C4-2B (cell line): ENCODE measurements around the gene ANGPTL5.

Source experiments
- ZFX ChIP-seq: fragments of 450-650 bp; IDR thresholded peaks from 2 replicates; pipeline ENCODE4 v1.6.1; 2017
- TF ChIP-seq, protein P1 (sequence below): fragments of 450-650 bp; conservative IDR thresholded peaks from 2 replicates; pipeline ENCODE4 v1.5.1; 2017; ENCODE audit warnings: mild to moderate bottlenecking

DNA sequence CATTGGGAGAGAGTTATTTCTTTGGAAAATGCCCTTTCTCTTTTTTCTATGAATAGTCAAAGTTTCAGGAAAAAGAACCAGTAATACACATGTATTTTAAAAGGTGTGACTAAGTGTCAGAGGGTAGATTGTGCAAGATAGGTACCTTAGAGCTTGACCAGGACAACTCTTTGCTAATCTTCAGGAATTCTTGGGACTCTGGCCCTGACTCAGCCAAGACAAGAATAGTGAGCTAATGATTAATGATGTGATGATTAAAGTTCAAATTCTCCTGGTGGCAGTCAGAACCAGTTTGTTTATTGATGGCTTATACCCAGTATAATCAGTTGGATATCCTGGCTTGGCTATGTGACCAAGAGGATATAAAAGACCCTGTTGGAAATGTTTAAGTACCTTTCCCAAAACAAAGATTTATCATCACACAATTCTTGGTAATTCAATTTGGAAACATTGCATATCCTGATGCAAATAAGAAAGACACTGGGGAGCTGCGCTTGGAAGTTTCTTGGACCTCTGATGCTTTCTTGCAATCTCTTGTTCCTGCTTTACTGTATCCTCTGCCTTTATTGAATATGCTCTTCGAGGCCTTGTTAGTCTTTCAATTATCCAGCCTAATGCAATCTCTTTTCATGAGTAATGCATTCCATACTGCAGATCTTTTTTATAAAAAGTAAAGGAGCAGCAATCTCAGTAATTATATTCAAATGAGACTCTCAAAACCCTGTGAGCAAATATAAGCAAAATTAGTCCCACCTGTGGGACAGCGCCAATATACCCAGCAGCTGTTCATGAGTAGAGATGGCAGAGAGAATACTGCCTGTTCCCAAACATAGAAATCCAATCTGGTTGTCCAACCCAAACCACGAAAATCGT is 49.5 kb downstream of the ANGPTL5 start:
- TF ChIP-seq, protein P1, sequence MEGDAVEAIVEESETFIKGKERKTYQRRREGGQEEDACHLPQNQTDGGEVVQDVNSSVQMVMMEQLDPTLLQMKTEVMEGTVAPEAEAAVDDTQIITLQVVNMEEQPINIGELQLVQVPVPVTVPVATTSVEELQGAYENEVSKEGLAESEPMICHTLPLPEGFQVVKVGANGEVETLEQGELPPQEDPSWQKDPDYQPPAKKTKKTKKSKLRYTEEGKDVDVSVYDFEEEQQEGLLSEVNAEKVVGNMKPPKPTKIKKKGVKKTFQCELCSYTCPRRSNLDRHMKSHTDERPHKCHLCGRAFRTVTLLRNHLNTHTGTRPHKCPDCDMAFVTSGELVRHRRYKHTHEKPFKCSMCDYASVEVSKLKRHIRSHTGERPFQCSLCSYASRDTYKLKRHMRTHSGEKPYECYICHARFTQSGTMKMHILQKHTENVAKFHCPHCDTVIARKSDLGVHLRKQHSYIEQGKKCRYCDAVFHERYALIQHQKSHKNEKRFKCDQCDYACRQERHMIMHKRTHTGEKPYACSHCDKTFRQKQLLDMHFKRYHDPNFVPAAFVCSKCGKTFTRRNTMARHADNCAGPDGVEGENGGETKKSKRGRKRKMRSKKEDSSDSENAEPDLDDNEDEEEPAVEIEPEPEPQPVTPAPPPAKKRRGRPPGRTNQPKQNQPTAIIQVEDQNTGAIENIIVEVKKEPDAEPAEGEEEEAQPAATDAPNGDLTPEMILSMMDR = no peak
- no peak for TF ChIP-seq ZFX
